Hepatocyte (in vitro differentiated cells): ENCODE data around the gene KBTBD4. TPM values are rescaled to one million over a fixed set of nuclear protein-coding genes. Genes with fewer than 3 reads are reported as not detected.
"Not testable (repeated sequence)": the region's sequence is repeated elsewhere in the genome, so short reads cannot be mapped to it uniquely, and the experiment has no call there.

Experiments
- DNase-seq: peaks from one replicate; pipeline ENCODE4 v3.0.0-alpha.2; 2016; ENCODE audit warnings: low spot score
- H2AFZ ChIP-seq: fragments of 200-600 bp; sonication (generic); 2 replicates; pipeline ENCODE4 v1.6.0; 2016; ENCODE audit warnings: antibody characterized with exemption, mild to moderate bottlenecking
- H3K27ac ChIP-seq: fragments of 200-600 bp; sonication (generic); 2 replicates; pipeline ENCODE4 v1.5.1; 2016; ENCODE audit warnings: mild to moderate bottlenecking
- H3K27me3 ChIP-seq: fragments of 200-600 bp; sonication (generic); 2 replicates; pipeline ENCODE4 v1.6.1; 2016
- H3K36me3 ChIP-seq: fragments of 200-600 bp; sonication (generic); replicated peaks from 2 replicates; pipeline ENCODE4 v1.5.1; 2016; ENCODE audit warnings: low read depth; ENCODE audit not compliant: insufficient read depth
- H3K4me1 ChIP-seq: fragments of 200-600 bp; sonication (generic); 2 replicates; pipeline ENCODE4 v1.5.1; 2016; ENCODE audit warnings: mild to moderate bottlenecking, moderate library complexity; ENCODE audit not compliant: insufficient read depth
- H3K4me2 ChIP-seq: fragments of 200-600 bp; sonication (generic); 2 replicates; pipeline ENCODE4 v1.6.0; 2016
- H3K4me3 ChIP-seq: fragments of 200-600 bp; sonication (generic); 2 replicates; pipeline ENCODE4 v1.5.1; 2016; ENCODE audit warnings: mild to moderate bottlenecking
- H3K79me2 ChIP-seq: fragments of 200-600 bp; sonication (generic); 2 replicates; pipeline ENCODE4 v1.6.0; 2017; ENCODE audit warnings: mild to moderate bottlenecking
- H3K9me2 ChIP-seq: fragments of 200-600 bp; sonication (generic); replicated peaks from 2 replicates; pipeline ENCODE4 v1.6.0; 2017; ENCODE audit warnings: mild to moderate bottlenecking; ENCODE audit not compliant: insufficient read depth
- H3K9me3 ChIP-seq: fragments of 200-600 bp; sonication (generic); 2 replicates; pipeline ENCODE4 v1.5.1; 2016; ENCODE audit warnings: low read depth, mild to moderate bottlenecking
- H4K20me1 ChIP-seq: fragments of 200-600 bp; sonication (generic); 2 replicates; pipeline ENCODE4 v1.6.0; 2016; ENCODE audit warnings: mild to moderate bottlenecking; ENCODE audit not compliant: insufficient read depth, poor library complexity, severe bottlenecking
- CTCF ChIP-seq: fragments of 200-600 bp; sonication (generic); IDR thresholded peaks from 2 replicates; pipeline ENCODE4 v1.5.1; 2016; ENCODE audit warnings: antibody characterized with exemption, mild to moderate bottlenecking; ENCODE audit not compliant: poor library complexity
- EZH2 ChIP-seq: fragments of 200-600 bp; sonication (generic); IDR thresholded peaks from 2 replicates; pipeline ENCODE4 v1.6.1; 2016; ENCODE audit warnings: antibody characterized with exemption, mild to moderate bottlenecking, borderline replicate concordance
- EZH2phosphoT487 ChIP-seq: fragments of 200-600 bp; sonication (generic); IDR thresholded peaks from one replicate; pipeline ENCODE4 v1.6.1; 2018; ENCODE audit warnings: antibody characterized with exemption, mild to moderate bottlenecking, low read depth, moderate library complexity; ENCODE audit not compliant: unreplicated experiment, severe bottlenecking
- WGBS: methylation state at CpG from one replicate; pipeline ENCODE4 v1.1.6; 2016; ENCODE audit warnings: low lambda C conversion rate; ENCODE audit errors: missing lambda C conversion rate; 5-methylcytosine and 5-hydroxymethylcytosine counted together
- polyA plus RNA-seq: library from polyadenylated mRNA; unstranded; fragments of >200 nt; fragmentation: Nextera tagmentation; extraction: Ambion mirVana; gene quantifications from 2 replicates; pipeline ENCODE4 v1.2.1, GENCODE V29; 2016
- total RNA-seq: library from RNA; depleted of rRNA; stranded (reverse); fragments of >200 nt; gene quantifications from 2 replicates; pipeline ENCODE4 v1.2.3, GENCODE V29; 2014

KBTBD4 gene
- total and polyA plus RNA-seq, 2 experiments from 2014 or later: 14.6 to 18.2 TPM

DNA sequence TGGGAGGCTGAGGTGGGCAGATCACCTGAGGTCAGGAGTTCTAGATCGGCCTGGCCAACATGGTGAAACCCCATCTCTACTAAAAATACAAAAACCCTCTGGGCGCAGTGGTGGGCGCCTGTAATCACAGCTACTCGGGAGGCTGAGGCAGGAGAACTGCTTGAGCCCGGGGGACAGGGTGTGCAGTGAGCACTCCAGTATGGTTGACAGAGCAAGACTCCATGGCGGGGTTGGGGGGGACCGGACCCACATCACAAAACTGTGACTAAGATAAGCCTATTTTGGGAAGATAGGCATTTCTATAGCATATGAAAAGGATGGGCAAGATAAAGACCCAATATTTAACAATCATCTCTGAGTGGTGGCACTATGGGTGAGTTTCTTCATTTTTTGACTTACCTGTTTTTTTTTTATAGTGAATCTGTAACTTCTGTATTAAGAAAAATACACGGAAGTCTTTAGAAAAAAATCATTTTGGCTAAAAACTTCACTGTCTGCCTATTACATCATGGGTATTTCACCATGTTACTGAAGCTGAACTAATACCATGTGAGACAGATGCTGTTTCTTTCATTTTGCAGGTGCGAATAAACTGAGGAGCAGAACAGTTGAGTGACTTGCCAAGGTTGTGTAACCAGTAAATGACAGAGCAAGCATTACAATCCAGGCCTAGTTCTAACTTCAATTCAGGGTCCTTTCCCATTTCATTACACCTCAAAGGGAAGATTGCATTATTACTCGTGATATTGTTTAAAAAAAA lies 28.3 kb downstream of the KBTBD4 start:
- no peak for TF ChIP-seq EZH2
- TF ChIP-seq CTCF: no peak
- TF ChIP-seq EZH2phosphoT487: no peak
- H3K9me3 ChIP-seq: no peaks in the 10 kb centered on the region
- H3K4me3 ChIP-seq: no peak overlapping the region
- WGBS: 93% methylated on average over 10 of the region's 10 CpGs
- peak overlapping the region; percentile 84 for H3K4me2 ChIP-seq
- H3K27ac ChIP-seq: peak overlapping the region; percentile 97
- no peak for DNase-seq
- H3K4me1 ChIP-seq: peaks cover 9% of the 10 kb centered on the region
- no peaks in the 10 kb centered on the region for H3K27me3 ChIP-seq
- H4K20me1 ChIP-seq: peaks cover 56% of the 10 kb centered on the region
- no peak overlapping the region for H2AFZ ChIP-seq
- no peaks in the 10 kb centered on the region for H3K36me3 ChIP-seq
- H3K79me2 ChIP-seq: peaks cover 74% of the 10 kb centered on the region
- no peaks in the 10 kb centered on the region for H3K9me2 ChIP-seq

DNA sequence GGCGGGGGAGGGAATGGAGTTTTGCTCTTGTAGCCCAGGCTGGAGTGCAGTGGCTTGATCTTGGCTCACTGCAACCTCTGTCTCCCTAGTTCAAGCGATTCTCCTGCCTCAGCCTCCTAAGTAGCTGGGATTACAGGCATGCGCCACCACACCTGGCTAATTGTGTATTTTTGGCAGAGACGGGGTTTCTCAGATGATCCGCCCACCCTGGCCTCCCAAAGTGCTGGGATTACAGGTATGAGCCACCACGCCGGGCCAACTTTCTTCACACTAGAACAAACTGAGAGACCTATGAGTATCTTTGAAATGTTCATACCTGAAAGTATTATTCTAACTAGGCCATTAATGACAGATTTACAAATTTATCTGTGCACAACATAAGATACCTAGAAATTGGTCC lies 32.5 kb downstream of the KBTBD4 start:
- H3K79me2 ChIP-seq: peaks cover 98% of the 10 kb centered on the region
- not testable (repeated sequence) for H3K4me3 ChIP-seq, H3K4me1 ChIP-seq, H3K9me3 ChIP-seq, H2AFZ ChIP-seq, H3K9me2 ChIP-seq, H3K36me3 ChIP-seq, DNase-seq, H3K27me3 ChIP-seq, H3K27ac ChIP-seq, H3K4me2 ChIP-seq
- WGBS: 98% methylated on average over 6 of the region's 7 CpGs
- peaks cover 94% of the 10 kb centered on the region for H4K20me1 ChIP-seq

GRCh38 chr11:47545298-47545697 lies 33.5 kb downstream of the KBTBD4 start:
- Histone ChIP-seq H2AFZ (no peak overlapping the region), H3K4me1 (peaks cover 2% of the 10 kb centered on the region), H3K27ac (no peak overlapping the region), H3K27me3 (no peaks in the 10 kb centered on the region), H4K20me1 (peaks cover 95% of the 10 kb centered on the region), H3K36me3 (no peaks in the 10 kb centered on the region), H3K9me3 (no peaks in the 10 kb centered on the region), H3K9me2 (no peaks in the 10 kb centered on the region), H3K4me3 (no peak overlapping the region), H3K4me2 (no peak overlapping the region), H3K79me2 (peaks cover 98% of the 10 kb centered on the region)
- TF ChIP-seq EZH2phosphoT487: no peak
- TF ChIP-seq EZH2: no peak
- TF ChIP-seq CTCF: no peak
- WGBS: 100% methylated on average over 6 of the region's 6 CpGs
- DNase-seq: no peak

DNA sequence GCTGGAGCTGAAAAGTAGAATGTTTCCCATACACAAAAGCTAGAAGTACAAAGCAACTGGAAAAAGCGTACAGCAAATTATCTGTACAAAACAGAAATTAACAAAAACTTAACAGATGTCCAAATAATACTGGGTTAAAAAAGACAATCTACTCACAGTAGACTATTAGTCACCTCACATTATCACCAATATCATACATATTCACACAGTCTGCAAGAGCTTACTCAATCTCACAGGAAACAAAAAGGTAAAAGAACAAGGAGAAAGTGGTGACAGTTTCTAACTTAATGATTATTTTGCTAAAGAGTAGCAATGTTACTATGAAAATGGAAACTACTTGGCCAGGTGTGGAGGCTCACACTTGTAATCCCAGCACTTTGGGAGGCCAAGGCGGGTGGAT lies 37.7 kb downstream of the KBTBD4 start:
- Histone ChIP-seq H3K9me3 (no peaks in the 10 kb centered on the region), H3K27ac (no peak overlapping the region), H3K4me1 (peaks cover 27% of the 10 kb centered on the region), H4K20me1 (peaks cover 97% of the 10 kb centered on the region), H3K79me2 (peaks cover 98% of the 10 kb centered on the region), H3K4me2 (no peak overlapping the region), H3K27me3 (no peaks in the 10 kb centered on the region), H3K9me2 (no peaks in the 10 kb centered on the region), H2AFZ (no peak overlapping the region), H3K4me3 (no peak overlapping the region), H3K36me3 (no peaks in the 10 kb centered on the region)
- TF ChIP-seq EZH2phosphoT487: no peak
- DNase-seq: no peak
- WGBS: 98% methylated on average over 2 of the region's 2 CpGs
